Measurements from ENCODE around the gene OSBPL10.
"Not testable (repeated sequence)": the region's sequence is repeated elsewhere in the genome, so short reads cannot be mapped to it uniquely, and the experiment has no call there.

Gene OSBPL10

GRCh38 chr3:32017286-32017685, 36.2 kb upstream of the OSBPL10 start:
- TF ChIP-seq CTCF (IDR thresholded peaks at IDR 0.05; ENCODE audit: low read length, missing control alignments) = no peak
- no peak for DNase-seq (ENCODE audit: low read depth)

GRCh38 chr3:32015638-32016037, 34.6 kb upstream of the OSBPL10 start:
- not testable (repeated sequence) for H3K4me3 ChIP-seq (replicated peaks; ENCODE audit: low read depth, low read length); DNase-seq (ENCODE audit: low read depth)

More at GRCh38 chr3:32017286-32017685, 36.2 kb upstream of the OSBPL10 start:
- no peak overlapping the region for H3K4me3 ChIP-seq (replicated peaks; ENCODE audit: low read depth, low read length)

GRCh38 chr3:32010699-32011098, 29.6 kb upstream of the OSBPL10 start:
- not testable (repeated sequence) for H3K4me3 ChIP-seq (replicated peaks; ENCODE audit: low read depth, low read length); DNase-seq (ENCODE audit: low read depth)

GRCh38 chr3:32009957-32010356, 28.9 kb upstream of the OSBPL10 start:
- no peak overlapping the region for H3K4me3 ChIP-seq (replicated peaks; ENCODE audit: low read depth, low read length)
- TF ChIP-seq CTCF (IDR thresholded peaks at IDR 0.05; ENCODE audit: low read length, missing control alignments) = no peak

GRCh38 chr3:32009101-32009500, 28.0 kb upstream of the OSBPL10 start:
- no peak for TF ChIP-seq CTCF (IDR thresholded peaks at IDR 0.05; ENCODE audit: low read length, missing control alignments)
- DNase-seq (ENCODE audit: low read depth) = no peak
- no peak overlapping the region for H3K4me3 ChIP-seq (replicated peaks; ENCODE audit: low read depth, low read length)

More at GRCh38 chr3:32009957-32010356, 28.9 kb upstream of the OSBPL10 start:
- DNase-seq (ENCODE audit: low read depth) = no peak

GRCh38 chr3:32004113-32004765, 23.2 kb upstream of the OSBPL10 start:
- DNase-seq (ENCODE audit: low read depth) = no peak
- no peak overlapping the region for H3K4me3 ChIP-seq (replicated peaks; ENCODE audit: low read depth, low read length)
- TF ChIP-seq CTCF (IDR thresholded peaks at IDR 0.05; ENCODE audit: low read length, missing control alignments) = no peak

- no peak for DNase-seq (ENCODE audit: low read depth)
- H3K4me3 ChIP-seq (replicated peaks; ENCODE audit: low read depth, low read length) = no peak overlapping the region
- TF ChIP-seq CTCF (IDR thresholded peaks at IDR 0.05; ENCODE audit: low read length, missing control alignments) = no peak
Observed at GRCh38 chr3:32003380-32003779, 22.3 kb upstream of the OSBPL10 start.

- TF ChIP-seq CTCF (IDR thresholded peaks at IDR 0.05; ENCODE audit: low read length, missing control alignments) = no peak
- no peak for DNase-seq (ENCODE audit: low read depth)
- H3K4me3 ChIP-seq (replicated peaks; ENCODE audit: low read depth, low read length) = no peak overlapping the region
Observed at GRCh38 chr3:32002561-32003368, 21.7 kb upstream of the OSBPL10 start.
